NCI-H446 (cell line): ENCODE data around the gene RASGRP2.
A peak's percentile ranks its signal among the peaks of the same experiment; 100 is the strongest.

Source experiments
- DNase-seq, 2 experiments: peaks; one replicate each; lab custom pipeline; 2025; lab: John Stamatoyannopoulos, UW

The RASGRP2 gene

DNA sequence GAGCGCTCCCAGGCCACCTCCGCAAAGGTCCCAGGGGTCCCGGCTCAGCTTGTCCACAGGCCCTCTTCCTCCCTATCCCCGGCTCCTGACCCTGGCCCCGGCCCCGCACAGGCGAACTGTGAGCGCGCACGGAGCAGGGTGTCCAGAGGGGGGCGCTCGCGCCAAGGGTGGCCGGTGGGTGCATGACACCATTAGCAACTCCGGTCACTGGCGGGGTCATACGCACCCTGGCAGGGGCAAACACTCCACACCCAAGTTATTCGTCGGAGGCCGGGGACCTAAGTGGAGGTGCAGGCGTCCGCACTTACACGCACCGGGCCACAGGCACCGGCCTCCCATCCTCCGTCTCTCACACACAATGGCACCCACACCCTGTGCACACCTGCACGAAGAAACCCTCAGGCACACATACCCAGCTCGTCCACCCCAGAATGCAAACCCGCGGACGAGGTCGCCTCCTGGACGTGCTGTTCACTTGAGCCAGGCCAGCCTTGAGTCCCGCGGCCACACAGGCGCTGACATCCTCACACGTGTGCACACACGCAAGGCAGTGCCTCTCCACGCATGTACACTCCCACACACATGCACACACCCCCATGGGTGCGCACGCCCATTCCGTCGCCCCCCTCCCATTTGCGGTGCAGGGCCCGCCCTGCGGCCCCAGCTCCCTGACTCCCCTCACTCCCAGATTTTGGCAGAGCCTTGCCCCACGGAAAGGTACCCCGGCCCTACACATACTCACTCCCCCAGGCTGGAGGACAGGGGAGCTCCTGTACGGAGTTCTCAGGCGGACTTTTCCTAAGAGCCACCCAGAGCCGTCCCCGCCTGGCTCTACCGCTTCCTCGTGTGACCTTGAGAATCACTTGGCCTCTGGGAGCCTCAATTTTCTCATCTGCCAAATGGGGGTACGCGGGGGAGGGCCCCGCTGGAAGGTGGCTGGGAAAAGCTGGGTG is at the start of gene RASGRP2:
Gene RASGRP2, minus strand, starts transcription at position 552 of the 953 bp plus-strand sequence. CDS start 1,276 bp downstream, outside the sequence.
- DNase-seq: no peak

- no peak for DNase-seq
These were observed 48.5 kb upstream of the RASGRP2 start for GRCh38 chr11:64792482-64792881.

DNA sequence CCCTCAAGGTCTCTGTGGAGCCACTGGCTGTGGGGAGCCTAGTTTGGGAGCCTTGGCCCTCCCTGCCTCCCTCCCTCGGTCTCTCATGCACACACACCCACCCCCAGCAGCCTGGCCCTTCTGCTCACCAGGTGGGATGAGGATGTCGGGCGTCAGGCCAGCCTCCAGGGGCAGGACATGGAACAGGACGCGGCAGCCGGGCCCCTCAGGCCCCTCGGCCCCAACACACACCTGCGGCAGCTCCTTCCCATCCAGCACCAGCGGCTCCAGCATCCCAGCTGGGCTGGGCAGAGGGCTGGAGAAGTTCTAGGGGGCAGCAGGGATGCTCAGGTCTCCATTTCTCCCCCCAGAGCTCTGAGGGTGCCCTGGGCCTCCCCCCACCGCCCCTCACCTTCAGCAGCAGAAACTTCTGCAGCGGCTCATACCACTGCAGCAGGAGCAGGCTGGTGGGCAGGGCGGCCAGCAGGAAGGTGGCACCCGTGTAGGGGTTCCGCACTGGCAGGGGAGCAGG is 47.9 kb upstream of the RASGRP2 start:
- DNase-seq: no peak

GRCh38 chr11:64790205-64791095 is 46.5 kb upstream of the RASGRP2 start:
- DNase-seq: no peak

- DNase-seq: no peak
These were observed 45.6 kb upstream of the RASGRP2 start for GRCh38 chr11:64789331-64790204.

- DNase-seq: no peak
These were observed 44.6 kb upstream of the RASGRP2 start for GRCh38 chr11:64788321-64789215.

DNA sequence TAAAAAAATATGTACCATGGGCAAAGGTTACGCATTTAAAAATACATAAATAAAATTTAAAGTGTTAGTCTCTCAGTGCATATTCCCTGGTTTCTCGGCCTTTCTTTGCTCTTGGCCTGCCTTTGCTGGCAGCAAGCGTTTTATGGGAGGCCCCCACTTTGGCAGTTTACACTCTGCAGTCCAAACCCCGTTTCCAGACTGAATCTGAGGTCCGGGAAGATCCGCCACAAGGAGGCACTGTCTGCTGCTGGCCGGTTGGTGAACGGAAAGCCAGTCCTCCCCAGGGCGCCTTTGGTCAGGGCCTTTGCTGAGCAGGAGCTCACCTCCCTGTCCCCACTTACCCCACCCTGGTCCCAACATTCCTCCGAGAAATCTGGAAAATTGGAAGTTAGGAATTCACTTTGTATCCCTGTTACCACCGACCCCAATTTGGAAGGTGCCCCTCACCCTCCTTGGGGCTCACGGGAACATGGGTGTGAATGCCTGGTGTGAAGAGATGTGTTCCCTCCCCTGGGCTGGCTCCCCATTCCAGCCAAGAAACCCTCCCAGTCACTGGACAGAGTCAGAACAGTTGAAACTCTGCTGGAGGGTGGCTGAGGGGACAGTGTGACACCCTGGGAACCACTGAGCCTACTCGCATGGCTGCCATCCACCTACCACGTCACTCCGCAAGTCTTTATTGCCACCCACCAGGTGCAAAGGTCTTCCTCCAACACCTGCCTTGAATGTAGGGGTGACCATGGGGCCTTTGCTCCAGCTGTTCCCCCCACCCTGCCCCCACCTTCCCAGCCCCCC is 43.8 kb upstream of the RASGRP2 start:
- peak in 1 of 2 experiments; percentile 37 for DNase-seq

- no peak for DNase-seq
These were observed 42.4 kb upstream of the RASGRP2 start for GRCh38 chr11:64786308-64786707.

DNA sequence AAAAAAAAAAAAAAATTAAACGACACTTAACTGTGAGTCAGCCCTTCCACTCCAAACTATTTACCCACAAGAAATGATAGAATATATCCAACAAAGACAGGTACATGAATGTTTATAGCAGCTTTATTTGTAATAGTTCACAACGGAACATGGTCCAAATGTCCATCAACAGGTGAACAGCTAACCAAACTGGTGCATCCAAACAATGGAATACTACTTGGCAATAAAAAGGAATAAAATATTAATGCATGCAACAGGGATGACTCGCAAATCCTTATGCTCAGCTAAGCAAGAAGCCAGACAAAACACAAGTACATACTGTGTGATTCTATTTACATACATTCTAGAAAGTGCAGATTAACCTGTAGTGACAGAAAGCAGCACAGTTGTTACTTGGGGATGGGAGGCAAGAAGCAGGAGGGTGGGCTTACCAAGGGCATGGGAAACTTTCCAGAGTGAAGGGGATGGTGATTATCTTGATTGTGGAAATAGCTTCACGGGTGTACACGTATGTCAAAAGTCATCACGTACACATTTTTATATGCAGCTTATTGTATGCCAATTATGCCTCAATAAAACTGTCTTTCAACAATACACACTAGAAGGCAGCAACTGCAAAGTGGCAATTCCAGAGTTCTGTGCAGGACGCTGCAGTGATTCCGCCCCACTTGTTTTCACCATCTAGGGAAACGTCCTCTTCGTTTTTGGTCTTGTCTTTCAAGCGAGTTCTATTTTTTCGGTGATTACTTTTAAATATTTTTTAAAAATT is 41.1 kb upstream of the RASGRP2 start:
- no peak for DNase-seq

- DNase-seq: peak; percentile 100
These were observed 34.7 kb upstream of the RASGRP2 start, which contains the start of gene SF1 for GRCh38 chr11:64778473-64779298. SF1 (minus strand) TSS chr11:64778542; CDS start chr11:64778392, 150 bp downstream.

DNA sequence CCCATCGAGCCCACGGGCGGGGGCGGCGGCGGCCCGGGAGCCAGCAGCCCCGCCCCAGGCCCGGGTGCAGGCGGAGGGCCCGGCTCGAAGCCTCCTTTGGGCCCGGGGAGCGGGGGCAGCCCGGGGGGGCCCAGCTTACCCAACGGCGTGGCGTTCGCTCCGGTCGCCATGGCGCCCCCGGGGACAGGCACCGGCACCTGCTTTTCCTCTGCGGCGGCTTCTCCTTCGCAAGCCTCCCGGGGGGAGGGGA is 34.2 kb upstream of the RASGRP2 start:
- DNase-seq: no peak

DNA sequence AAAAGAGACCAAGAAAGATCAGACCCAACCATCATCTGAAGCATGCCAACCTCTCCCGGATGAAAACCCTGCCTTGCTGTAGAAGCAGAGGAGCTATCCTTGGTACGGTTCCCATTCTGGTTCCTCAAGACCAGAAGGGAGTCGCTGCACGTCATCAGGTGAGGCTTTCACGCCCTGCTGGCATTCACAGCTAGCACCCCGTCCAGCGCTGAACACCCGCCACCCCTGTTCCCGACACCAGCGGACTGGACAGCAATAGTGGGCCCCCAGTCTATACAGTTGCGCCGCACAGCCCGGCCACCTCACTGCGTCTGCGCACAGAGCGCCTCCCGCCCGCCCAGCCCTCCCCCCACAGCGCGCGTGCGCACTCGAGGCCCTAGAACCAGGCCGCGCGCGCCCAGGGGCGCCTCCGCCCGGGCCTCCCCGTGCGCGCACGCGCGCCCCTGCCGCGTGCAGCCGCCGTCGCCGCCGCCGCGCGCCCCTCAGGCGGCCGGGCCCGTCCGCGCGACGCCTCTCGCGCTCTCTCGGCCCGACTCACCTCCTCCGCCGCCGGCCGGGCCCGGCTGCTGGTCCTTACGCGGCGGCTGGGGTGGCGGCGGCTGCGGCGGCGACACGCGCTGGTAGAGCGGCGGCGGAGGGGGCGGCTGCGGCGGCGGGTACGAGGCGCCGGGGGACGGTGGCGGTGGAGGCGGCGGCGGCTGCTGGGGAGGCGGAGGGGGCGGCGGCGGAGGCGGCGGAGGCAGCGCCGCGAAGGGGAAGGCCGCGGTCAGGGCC is 33.7 kb upstream of the RASGRP2 start:
- DNase-seq: peak; percentile 47 to 87

- DNase-seq: no peak
These were observed 32.9 kb upstream of the RASGRP2 start for GRCh38 chr11:64776875-64777274.

GRCh38 chr11:64776425-64776824 is 32.5 kb upstream of the RASGRP2 start:
- DNase-seq: no peak

DNA sequence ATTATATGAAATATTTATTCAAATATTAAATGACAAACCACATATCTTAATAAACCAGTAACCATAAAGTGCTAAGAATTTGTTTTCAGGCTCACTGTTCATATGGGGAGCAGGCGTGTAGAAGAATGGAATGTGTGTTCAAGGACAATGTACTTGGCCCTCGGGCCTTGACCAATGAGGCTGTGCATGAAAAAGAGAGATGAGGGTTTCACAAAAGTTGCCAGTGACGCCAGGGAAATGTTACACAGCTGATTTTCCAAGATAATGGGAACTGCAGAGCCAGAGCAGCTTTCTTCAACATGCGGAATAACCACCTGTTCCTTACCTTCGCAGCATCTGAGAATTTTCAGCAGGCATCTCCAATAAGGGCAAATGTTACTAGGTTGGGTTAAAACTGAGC is 30.2 kb upstream of the RASGRP2 start:
- DNase-seq: no peak

- DNase-seq: no peak
These were observed 28.5 kb upstream of the RASGRP2 start for GRCh38 chr11:64772303-64773018.

GRCh38 chr11:64771861-64772260 is 27.9 kb upstream of the RASGRP2 start:
- no peak for DNase-seq
